Measurements from ENCODE around the gene TAS2R43.
"Not testable (repeated sequence)": the region's sequence is repeated elsewhere in the genome, so short reads cannot be mapped to it uniquely, and the experiment has no call there.

Gene TAS2R43

DNA sequence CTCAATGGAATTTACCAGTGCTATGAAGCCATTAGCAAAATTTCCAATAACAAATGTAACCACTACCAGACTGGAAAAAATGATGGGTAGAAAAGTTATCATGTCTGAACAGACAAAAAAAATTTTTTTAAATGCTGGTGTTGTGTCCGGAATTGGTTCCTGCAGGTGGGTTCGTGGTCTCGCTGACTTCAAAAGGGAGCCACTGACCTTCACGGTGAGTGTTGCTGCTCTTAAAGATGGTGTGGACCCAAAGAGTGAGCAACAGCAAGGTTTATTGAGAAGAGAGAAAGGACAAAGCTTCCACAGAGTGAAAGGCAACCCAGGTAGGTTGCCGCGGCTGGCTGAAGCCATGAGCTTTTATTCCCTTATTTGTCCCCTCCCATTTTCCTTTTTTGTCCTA lies at the start of gene TAS2R43:
TSS of gene TAS2R43 (minus strand) at position 186 of the 400 bp plus-strand sequence. CDS start at position 102, 84 bp downstream.
- no peak within 1 kb of the TSS for H3K27ac Mint-ChIP-seq

DNA sequence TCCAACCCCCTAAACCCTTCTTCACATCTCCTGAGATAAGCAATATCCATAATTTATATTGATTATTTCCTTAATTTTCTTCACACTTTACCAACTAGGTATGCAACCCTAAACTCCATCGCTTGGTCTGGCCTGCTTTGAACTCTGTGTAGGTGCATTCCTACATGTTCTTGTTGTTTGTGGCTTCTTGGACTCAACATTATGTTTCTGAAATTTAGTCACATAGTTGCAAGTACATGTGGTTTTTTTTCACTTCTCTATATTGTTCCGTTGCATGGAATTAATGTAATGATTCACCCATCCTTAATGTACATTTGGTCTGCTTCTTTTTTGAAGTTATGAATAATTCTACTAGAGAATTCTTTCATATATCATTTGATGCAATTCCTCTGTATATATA lies 44.0 kb upstream of the TAS2R43 start:
- peaks cover 0 to 4% of the 10 kb centered on the region in 2 donors for H3K9me3 Mint-ChIP-seq
- no peak for DNase-seq
- peaks cover 37% of the 10 kb centered on the region for H3K4me1 Mint-ChIP-seq
- peak; percentile 72 for ATAC-seq
- H3K27ac Mint-ChIP-seq, result no peak overlapping the region
- H3K27me3 Mint-ChIP-seq, result no peaks in the 10 kb centered on the region
- H3K4me3 Mint-ChIP-seq, result no peak overlapping the region

More for the DNA sequence above, at the start of gene TAS2R43:
- DNase-seq (no peak), ATAC-seq (no peak)
- no peak within 1 kb of the TSS for H3K4me3 Mint-ChIP-seq
- H3K27me3 Mint-ChIP-seq, result no peaks in the 10 kb centered on the region
- no peaks in the 10 kb centered on the region for H3K4me1 Mint-ChIP-seq
- no peaks in the 10 kb centered on the region for H3K9me3 Mint-ChIP-seq

- H3K4me1 Mint-ChIP-seq, result peaks cover 37% of the 10 kb centered on the region
- no peak within 1 kb of the TSS for H3K27ac Mint-ChIP-seq
- H3K4me3 Mint-ChIP-seq, result no peak within 1 kb of the TSS
- DNase-seq (no peak), ATAC-seq (no peak)
- no peaks in the 10 kb centered on the region for H3K27me3 Mint-ChIP-seq
- H3K9me3 Mint-ChIP-seq, result peaks cover 0 to 4% of the 10 kb centered on the region in 2 donors
These were observed 42.2 kb upstream of the TAS2R43 start, which contains the start of gene TAS2R30 for GRCh38 chr12:11134305-11134704. Gene TAS2R30, minus strand, starts transcription at chr12:11134644. Its CDS starts 400 bp downstream, at chr12:11134244.

DNA sequence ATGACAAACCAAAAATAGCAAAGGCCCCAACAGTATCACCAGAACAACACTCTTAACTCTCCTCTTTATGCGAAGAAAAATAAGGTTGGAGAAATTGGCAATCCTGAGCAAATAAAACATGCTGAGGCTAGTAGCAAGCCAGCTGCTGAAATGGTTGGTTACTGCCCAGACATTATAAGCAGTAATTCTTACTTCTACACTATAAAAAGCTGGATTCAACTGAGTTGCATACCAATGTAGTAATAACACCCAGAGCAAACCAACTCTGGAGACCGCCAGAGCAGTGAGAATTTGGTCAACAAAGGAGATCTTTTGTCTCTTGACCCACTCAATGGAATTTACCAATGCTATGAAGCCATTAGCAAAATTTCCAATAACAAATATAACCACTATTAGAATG lies 41.7 kb upstream of the TAS2R43 start:
- H3K27ac Mint-ChIP-seq, result no peak overlapping the region
- no peaks in the 10 kb centered on the region for H3K27me3 Mint-ChIP-seq
- H3K9me3 Mint-ChIP-seq, result peaks cover 0 to 4% of the 10 kb centered on the region in 2 donors
- DNase-seq (no peak), ATAC-seq (no peak)
- no peak overlapping the region for H3K4me3 Mint-ChIP-seq
- peaks cover 37% of the 10 kb centered on the region for H3K4me1 Mint-ChIP-seq

GRCh38 chr12:11133162-11133561 lies 41.0 kb upstream of the TAS2R43 start:
- no peaks in the 10 kb centered on the region for H3K27me3 Mint-ChIP-seq
- no peak for ATAC-seq
- H3K4me3 Mint-ChIP-seq, result no peak overlapping the region
- H3K4me1 Mint-ChIP-seq, result peaks cover 37% of the 10 kb centered on the region
- no peak overlapping the region for H3K27ac Mint-ChIP-seq
- DNase-seq, result no peak
- H3K9me3 Mint-ChIP-seq, result peaks cover 0 to 4% of the 10 kb centered on the region in 2 donors

GRCh38 chr12:11130999-11131398 lies 38.9 kb upstream of the TAS2R43 start:
- Mint-ChIP-seq H3K27me3 (no peaks in the 10 kb centered on the region), H3K4me1 (peaks cover 24% of the 10 kb centered on the region), H3K27ac (no peak overlapping the region), H3K4me3 (no peak overlapping the region), H3K9me3 (peaks cover 0 to 9% of the 10 kb centered on the region in 2 donors)
- ATAC-seq, result no peak
- no peak for DNase-seq

DNA sequence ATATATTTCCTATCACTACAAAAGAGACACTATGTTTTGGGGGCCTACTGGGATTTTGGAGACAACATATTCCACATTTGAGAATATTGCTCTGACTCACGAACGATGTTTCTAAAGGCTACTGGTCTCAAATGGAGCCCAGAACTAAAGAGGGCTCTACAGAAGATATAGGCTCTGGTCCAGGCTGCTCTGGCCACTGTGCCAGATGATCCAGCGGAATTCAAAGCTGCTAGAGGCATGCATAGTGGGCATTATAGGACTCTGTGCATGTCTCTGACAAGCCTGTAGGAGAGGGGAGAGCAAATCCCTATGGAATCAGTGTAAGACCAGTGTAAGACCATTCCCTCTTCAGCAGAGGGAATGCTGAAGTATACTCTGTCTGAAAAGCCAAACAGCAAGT lies 38.3 kb upstream of the TAS2R43 start:
- Mint-ChIP-seq H3K9me3 (peaks cover 0 to 9% of the 10 kb centered on the region in 2 donors), H3K27ac (no peak overlapping the region), H3K4me3 (no peak overlapping the region), H3K4me1 (peaks cover 20% of the 10 kb centered on the region), H3K27me3 (no peaks in the 10 kb centered on the region)
- DNase-seq, result no peak
- no peak for ATAC-seq

DNA sequence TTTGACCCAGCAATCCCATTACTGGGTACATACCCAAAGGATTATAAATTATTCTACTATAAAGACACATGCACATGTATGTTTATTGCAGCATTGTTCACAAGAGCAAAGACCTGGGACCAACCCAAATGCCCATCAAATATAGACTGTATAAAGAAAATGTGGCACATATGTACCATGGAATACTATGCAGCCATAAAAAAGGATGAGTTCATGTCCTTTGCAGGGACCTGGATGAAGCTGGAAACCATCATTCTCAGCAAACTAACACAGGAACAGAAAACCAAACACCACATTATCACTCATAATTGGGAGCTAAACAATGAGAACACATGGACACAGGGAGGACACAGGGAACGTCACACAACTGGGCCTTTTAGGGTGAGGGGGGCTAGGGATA lies 22.0 kb upstream of the TAS2R43 start:
- not testable (repeated sequence) for H3K27me3 Mint-ChIP-seq, ATAC-seq, H3K27ac Mint-ChIP-seq, H3K4me3 Mint-ChIP-seq, DNase-seq
- H3K9me3 Mint-ChIP-seq, result peaks cover 51 to 83% of the 10 kb centered on the region in 2 donors
- peaks cover 62% of the 10 kb centered on the region for H3K4me1 Mint-ChIP-seq

GRCh38 chr12:11111213-11111612 lies 19.1 kb upstream of the TAS2R43 start:
- Mint-ChIP-seq H3K4me1 (peaks cover 55% of the 10 kb centered on the region), H3K9me3 (peaks cover 51 to 65% of the 10 kb centered on the region in 2 donors)
- not testable (repeated sequence) for H3K27me3 Mint-ChIP-seq, ATAC-seq, H3K27ac Mint-ChIP-seq, H3K4me3 Mint-ChIP-seq, DNase-seq

DNA sequence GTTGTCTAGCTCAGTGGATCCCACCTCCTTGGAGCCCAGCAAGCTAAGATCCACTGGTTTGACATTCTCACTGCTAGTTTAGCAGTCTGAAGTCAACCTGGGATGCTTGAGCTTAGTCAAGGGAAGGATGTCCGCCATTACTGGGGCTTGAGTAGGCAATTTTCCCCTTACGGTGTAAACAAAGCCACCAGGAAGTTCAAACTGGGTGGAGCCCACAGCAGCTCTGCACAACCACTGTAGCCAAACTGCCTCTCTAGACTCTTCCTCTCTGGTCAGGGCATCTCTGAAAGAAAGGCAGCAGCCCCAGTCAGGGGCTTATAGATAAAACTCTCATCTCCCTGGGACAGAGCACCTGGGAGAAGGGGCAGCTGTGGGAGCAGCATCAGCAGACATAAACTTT lies 16.7 kb upstream of the TAS2R43 start:
- no peak overlapping the region for H3K4me3 Mint-ChIP-seq
- no peak overlapping the region for H3K27ac Mint-ChIP-seq

DNA sequence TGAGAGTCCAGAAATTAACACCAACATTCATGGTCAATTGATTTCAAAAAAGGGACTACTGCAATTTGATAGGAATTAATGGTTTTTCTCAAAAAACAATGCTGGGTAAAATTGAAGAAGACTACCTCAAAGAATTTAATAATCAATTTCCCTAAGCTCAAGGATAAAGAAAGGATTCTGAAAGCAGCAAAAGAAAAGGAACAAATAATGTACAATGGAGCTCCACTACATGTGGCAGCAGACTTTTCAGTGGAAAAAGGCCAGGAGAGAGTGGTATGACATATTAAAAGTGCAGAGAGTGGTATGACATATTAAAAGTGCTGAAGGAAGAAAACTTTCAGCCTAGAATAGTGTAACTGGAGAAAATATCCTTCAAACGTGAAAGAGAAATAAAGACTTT lies 15.6 kb upstream of the TAS2R43 start:
- Mint-ChIP-seq H3K27me3 (no peaks in the 10 kb centered on the region), H3K4me3 (no peak overlapping the region), H3K27ac (peak overlapping the region in 1 of 2 donors; percentile 6), H3K9me3 (peaks cover 46 to 52% of the 10 kb centered on the region in 2 donors), H3K4me1 (peaks cover 40% of the 10 kb centered on the region)
- ATAC-seq, result no peak
- DNase-seq, result no peak

More for the DNA sequence above, 16.7 kb upstream of the TAS2R43 start:
- Mint-ChIP-seq H3K27me3 (no peaks in the 10 kb centered on the region), H3K9me3 (peaks cover 55 to 57% of the 10 kb centered on the region in 2 donors), H3K4me1 (peaks cover 47% of the 10 kb centered on the region)
- ATAC-seq, result no peak
- DNase-seq, result no peak

DNA sequence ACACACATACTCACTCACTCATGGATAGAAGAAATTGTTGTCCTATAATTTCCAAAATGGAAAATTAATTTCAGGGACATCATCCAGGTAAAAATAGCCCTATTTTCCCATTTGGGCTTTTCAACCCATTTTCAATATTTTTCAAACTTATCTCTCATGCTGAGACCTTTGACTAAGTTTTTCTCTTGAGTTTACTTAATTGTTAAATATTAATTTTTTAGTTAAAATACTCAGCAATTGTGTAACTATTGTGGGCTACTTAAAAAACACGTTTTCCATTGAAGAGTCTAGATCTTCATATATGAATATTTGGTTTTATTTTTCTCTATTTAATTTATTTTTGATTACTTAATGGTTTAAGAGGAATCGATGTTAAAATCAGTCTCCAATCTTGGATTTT lies 14.2 kb upstream of the TAS2R43 start:
- Mint-ChIP-seq H3K9me3 (peaks cover 31 to 40% of the 10 kb centered on the region in 2 donors), H3K4me3 (no peak overlapping the region), H3K27me3 (no peaks in the 10 kb centered on the region), H3K27ac (no peak overlapping the region), H3K4me1 (peaks cover 30% of the 10 kb centered on the region)
- ATAC-seq (no peak), DNase-seq (no peak)

DNA sequence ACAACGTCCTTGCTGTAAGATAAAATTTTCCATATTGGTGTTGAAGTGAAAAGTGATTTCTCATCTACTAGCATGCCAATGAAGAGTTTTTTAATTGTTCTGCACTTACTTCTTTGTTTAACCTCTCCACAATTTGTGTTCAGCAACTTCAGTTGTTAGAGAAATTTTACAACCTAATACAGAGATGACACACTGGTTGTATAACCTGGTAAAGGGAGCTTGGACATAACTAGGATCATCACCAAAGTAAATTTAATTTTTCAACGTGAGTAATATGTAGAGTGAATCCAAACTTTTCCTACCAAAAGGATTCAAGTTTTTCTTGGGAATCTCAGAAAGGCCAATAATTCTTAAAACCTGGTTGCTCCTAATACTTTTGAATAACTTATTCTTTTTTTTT lies 13.4 kb upstream of the TAS2R43 start:
- DNase-seq, result no peak
- H3K4me1 Mint-ChIP-seq, result peaks cover 22% of the 10 kb centered on the region

GRCh38 chr12:11094910-11095309 lies 2.8 kb upstream of the TAS2R43 start:
- H3K27ac Mint-ChIP-seq, H3K4me3 Mint-ChIP-seq, DNase-seq, H3K9me3 Mint-ChIP-seq, H3K27me3 Mint-ChIP-seq, H3K4me1 Mint-ChIP-seq: not testable (repeated sequence)
- peak; percentile 64 for ATAC-seq

More for the DNA sequence above, 13.4 kb upstream of the TAS2R43 start:
- Mint-ChIP-seq H3K9me3 (peaks cover 24 to 33% of the 10 kb centered on the region in 2 donors), H3K27me3 (no peaks in the 10 kb centered on the region), H3K4me3 (no peak overlapping the region), H3K27ac (no peak overlapping the region)
- no peak for ATAC-seq

DNA sequence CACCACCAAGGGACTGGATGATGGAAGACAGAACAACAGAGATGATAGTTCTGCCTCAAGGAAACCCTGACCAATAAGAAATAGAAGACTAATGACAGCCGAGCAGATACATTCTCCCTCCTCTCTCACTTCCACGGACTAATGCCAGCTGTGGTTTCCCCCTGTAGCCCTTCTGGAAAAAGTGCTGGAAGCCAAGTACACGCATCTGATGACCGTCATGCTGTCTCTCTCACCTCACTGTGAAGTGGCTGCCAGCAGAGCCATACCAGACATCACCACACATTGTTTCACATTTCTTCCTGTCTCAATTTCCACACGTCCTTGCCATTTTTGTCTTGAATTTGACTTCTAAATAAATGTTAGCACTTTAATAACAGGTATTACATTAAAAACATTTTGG lies 2.9 kb downstream of the TAS2R43 start:
- Mint-ChIP-seq H3K4me3 (no peak overlapping the region), H3K4me1 (no peaks in the 10 kb centered on the region), H3K9me3 (peaks cover 0 to under 1% of the 10 kb centered on the region in 2 donors), H3K27ac (no peak overlapping the region), H3K27me3 (no peaks in the 10 kb centered on the region)
- DNase-seq (no peak), ATAC-seq (no peak)

- Mint-ChIP-seq H3K4me3 (no peak overlapping the region), H3K27ac (no peak overlapping the region), H3K9me3 (peaks cover 8 to 19% of the 10 kb centered on the region in 2 donors), H3K27me3 (no peaks in the 10 kb centered on the region), H3K4me1 (no peaks in the 10 kb centered on the region)
- peak; percentile 1 to 23 for DNase-seq
- peak; percentile 87 for ATAC-seq
These were observed 6.7 kb downstream of the TAS2R43 start for GRCh38 chr12:11085419-11085818.

DNA sequence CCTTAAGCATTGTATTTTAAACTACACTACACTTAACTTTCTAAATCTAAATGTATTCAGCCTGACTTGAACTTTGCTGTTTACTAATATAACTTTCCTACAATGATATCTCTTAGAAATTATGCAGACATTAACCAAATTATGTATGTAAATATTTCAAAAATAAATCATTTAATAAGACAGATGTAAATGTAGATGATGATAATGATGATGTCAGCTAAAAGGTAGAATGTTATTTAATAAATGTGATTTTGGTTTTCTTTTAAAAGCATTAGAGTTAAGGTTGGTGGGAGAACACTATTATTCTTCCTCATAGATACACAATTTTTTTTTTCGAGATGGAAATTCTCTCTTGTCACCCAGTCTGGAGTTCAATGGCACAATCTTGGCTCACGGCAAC lies 10.1 kb downstream of the TAS2R43 start:
- Mint-ChIP-seq H3K27ac (no peak overlapping the region), H3K4me3 (no peak overlapping the region), H3K27me3 (no peaks in the 10 kb centered on the region), H3K4me1 (no peaks in the 10 kb centered on the region), H3K9me3 (peaks cover 8 to 23% of the 10 kb centered on the region in 2 donors)
- ATAC-seq (no peak), DNase-seq (no peak)
